Esophagus squamous epithelium (tissue), 5 donors: ENCODE results near the gene VRK3. TPM values are rescaled to one million over a fixed set of nuclear protein-coding genes. Genes with fewer than 3 reads are reported as not detected.

ENCODE experiments used
- DNase-seq: peaks from one replicate; lab custom pipeline; 2025; lab: John Stamatoyannopoulos, UW
- H3K27ac ChIP-seq, 4 donors: fragments of 200-600 bp; sonication (generic); one replicate each; pipeline ENCODE4 v1.5.1; 2016 to 2019; ENCODE audit warnings: mild to moderate bottlenecking in 1 of 4
- H3K27me3 ChIP-seq, 4 donors: fragments of 200-600 bp; sonication (generic); 1 replicate in 3 of 4; 2 replicates in 1 of 4; pipeline versions ENCODE4 v1.5.1 to v1.6.0; 2017 to 2021; ENCODE audit warnings: antibody characterized with exemption in 1 of 4
- H3K36me3 ChIP-seq, 3 donors: fragments of 200-600 bp; sonication (generic); one replicate each; pipeline ENCODE4 v1.5.1; 2016 to 2019
- H3K4me1 ChIP-seq, 3 donors: fragments of 200-600 bp; sonication (generic); one replicate each; pipeline ENCODE4 v1.5.1; 2017 to 2019
- H3K4me3 ChIP-seq, 4 donors: fragments of 200-600 bp; sonication (generic); 1 replicate in 3 of 4; 2 replicates in 1 of 4; pipeline ENCODE4 v1.5.1; 2016 to 2019; ENCODE audit warnings: mild to moderate bottlenecking in 2 of 4, moderate library complexity in 1 of 4
- H3K9me3 ChIP-seq, 3 donors: fragments of 200-600 bp; sonication (generic); one replicate each; pipeline ENCODE4 v1.5.1; 2016 to 2019
- POLR2A ChIP-seq, 4 donors: fragments of 450-650 bp; IDR thresholded peaks; one replicate each; pipeline ENCODE4 v1.6.1; 2017; ENCODE audit warnings: antibody characterized with exemption in 4 of 4, mild to moderate bottlenecking in 4 of 4, moderate library complexity in 3 of 4
- WGBS, 2 donors: methylation state at CpG; one replicate each; pipeline ENCODE4 v1.1.5; 2018; 5-methylcytosine and 5-hydroxymethylcytosine counted together
- intact Hi-C: fragments of 100-400 bp; cut with DNase I; formaldehyde crosslinking; loops from one replicate; pipeline ENCODE4 v1.15.0; 2022
- total RNA-seq, 4 donors: library from RNA; depleted of rRNA; stranded (reverse); fragments of >200 nt; gene quantifications; one replicate each; pipeline ENCODE4 v1.1.0, GENCODE V29; 2016
- TF ChIP-seq, protein P1 (sequence below), 6 experiments: fragments of 450-650 bp in 4 of 6; fragments of 200-600 bp in 2 of 6; sonication (generic) in 2 of 6; IDR thresholded peaks; one replicate each; pipeline ENCODE4 v1.5.1; 2016 to 2019; ENCODE audit warnings: antibody characterized with exemption in 6 of 6, mild to moderate bottlenecking in 4 of 6, moderate library complexity in 4 of 6
- donor health status: DM: yes; HTN: yes; CAD: no.

The VRK3 gene
- total RNA-seq, 4 donors from 2014 or later: 12.7 to 26.1 (median 20.9) TPM

- H3K4me3 ChIP-seq: no peak overlapping the region
- no peaks in the 10 kb centered on the region for H3K4me1 ChIP-seq
- TF ChIP-seq POLR2A (IDR thresholded peaks at IDR 0.05): no peak
- TF ChIP-seq, protein P1, sequence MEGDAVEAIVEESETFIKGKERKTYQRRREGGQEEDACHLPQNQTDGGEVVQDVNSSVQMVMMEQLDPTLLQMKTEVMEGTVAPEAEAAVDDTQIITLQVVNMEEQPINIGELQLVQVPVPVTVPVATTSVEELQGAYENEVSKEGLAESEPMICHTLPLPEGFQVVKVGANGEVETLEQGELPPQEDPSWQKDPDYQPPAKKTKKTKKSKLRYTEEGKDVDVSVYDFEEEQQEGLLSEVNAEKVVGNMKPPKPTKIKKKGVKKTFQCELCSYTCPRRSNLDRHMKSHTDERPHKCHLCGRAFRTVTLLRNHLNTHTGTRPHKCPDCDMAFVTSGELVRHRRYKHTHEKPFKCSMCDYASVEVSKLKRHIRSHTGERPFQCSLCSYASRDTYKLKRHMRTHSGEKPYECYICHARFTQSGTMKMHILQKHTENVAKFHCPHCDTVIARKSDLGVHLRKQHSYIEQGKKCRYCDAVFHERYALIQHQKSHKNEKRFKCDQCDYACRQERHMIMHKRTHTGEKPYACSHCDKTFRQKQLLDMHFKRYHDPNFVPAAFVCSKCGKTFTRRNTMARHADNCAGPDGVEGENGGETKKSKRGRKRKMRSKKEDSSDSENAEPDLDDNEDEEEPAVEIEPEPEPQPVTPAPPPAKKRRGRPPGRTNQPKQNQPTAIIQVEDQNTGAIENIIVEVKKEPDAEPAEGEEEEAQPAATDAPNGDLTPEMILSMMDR (IDR thresholded peaks at IDR 0.05): no peak
- WGBS, 2 donors: 75 to 82% methylated on average over 8 to 9 of the region's 11 CpGs
- H3K36me3 ChIP-seq: peaks cover 0 to 82% (median 6%) of the 10 kb centered on the region in 3 donors
- no peaks in the 10 kb centered on the region for H3K27me3 ChIP-seq
- no peak overlapping the region for H3K27ac ChIP-seq
- intact Hi-C loops: no loop called here
- H3K9me3 ChIP-seq: no peaks in the 10 kb centered on the region
- DNase-seq: no peak
Measured at GRCh38 chr19:49978324-49978723, 46.8 kb downstream of the VRK3 start.

DNA sequence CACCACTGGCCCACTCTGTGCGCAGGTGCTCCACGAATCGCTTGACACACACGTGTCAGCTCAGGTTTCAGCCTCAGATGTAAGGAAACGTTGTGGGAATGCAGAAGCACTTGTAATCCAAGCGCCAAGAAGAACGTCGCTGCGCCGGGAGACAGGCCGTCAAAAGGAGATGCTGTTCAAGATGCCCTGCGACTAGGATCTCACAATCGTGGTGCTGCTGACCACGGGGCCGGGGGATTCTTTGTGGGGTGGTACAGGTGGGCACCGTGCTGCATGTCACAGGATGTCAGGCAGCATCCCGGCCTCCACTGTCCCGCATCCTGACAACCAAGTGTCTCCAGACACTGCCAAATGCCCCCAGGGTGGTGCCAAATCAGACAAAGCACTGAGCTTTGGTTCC, 47.3 kb downstream of the VRK3 start:
- H3K36me3 ChIP-seq: peaks cover 0 to 78% (median 6%) of the 10 kb centered on the region in 3 donors
- TF ChIP-seq, protein P1 (IDR thresholded peaks at IDR 0.05): no peak
- no peak for TF ChIP-seq POLR2A (IDR thresholded peaks at IDR 0.05)
- H3K9me3 ChIP-seq: no peaks in the 10 kb centered on the region
- no peaks in the 10 kb centered on the region for H3K4me1 ChIP-seq
- no peak for DNase-seq
- intact Hi-C loops: no loop called here
- H3K27ac ChIP-seq: no peak overlapping the region
- no peak overlapping the region for H3K4me3 ChIP-seq
- WGBS, 2 donors: 85 to 92% methylated on average over 15 to 18 of the region's 18 CpGs
- H3K27me3 ChIP-seq: no peaks in the 10 kb centered on the region

- H3K36me3 ChIP-seq: peaks cover 0 to 70% (median 6%) of the 10 kb centered on the region in 3 donors
- DNase-seq: no peak
Measured at GRCh38 chr19:49977076-49977475, 48.1 kb downstream of the VRK3 start.

DNA sequence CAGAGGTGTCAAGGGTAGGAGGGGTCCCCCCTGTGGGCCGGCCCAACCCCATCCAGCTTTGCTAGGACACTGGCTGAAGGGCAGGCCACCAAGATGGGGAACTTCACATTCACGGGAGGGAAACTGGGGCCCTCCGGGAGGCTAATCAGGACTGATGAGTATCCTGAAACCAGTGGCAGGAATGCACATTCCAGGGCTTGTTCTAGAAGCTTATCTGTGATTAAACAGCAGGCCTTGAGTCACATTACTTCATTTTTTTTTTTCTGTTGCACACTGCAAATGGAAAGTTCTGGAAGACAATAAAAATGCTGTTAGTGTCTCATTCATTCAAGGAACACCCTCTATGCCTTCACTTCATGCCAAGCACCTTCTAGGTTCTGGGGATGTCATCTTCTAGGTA, 48.7 kb downstream of the VRK3 start:
- H3K4me3 ChIP-seq: no peak overlapping the region
- no peaks in the 10 kb centered on the region for H3K9me3 ChIP-seq
- intact Hi-C loops: no loop called here
- no peak overlapping the region for H3K27ac ChIP-seq
- H3K36me3 ChIP-seq: peaks cover 0 to 64% (median 6%) of the 10 kb centered on the region in 3 donors
- WGBS, 2 donors: 88% methylated on average over 3 of the region's 3 CpGs; no CpG with 5 or more reads in 1 of the 2 donors
- DNase-seq: no peak
- TF ChIP-seq POLR2A (IDR thresholded peaks at IDR 0.05): no peak
- TF ChIP-seq, protein P1 (IDR thresholded peaks at IDR 0.05): no peak
- peaks cover 0 to 5% (median 0%) of the 10 kb centered on the region in 3 donors for H3K4me1 ChIP-seq
- peaks cover 0 to 6% (median 0%) of the 10 kb centered on the region in 4 donors for H3K27me3 ChIP-seq

More at GRCh38 chr19:49977076-49977475, 48.1 kb downstream of the VRK3 start:
- H3K27ac ChIP-seq: no peak overlapping the region
- TF ChIP-seq, protein P1 (IDR thresholded peaks at IDR 0.05): no peak
- no peak for TF ChIP-seq POLR2A (IDR thresholded peaks at IDR 0.05)
- intact Hi-C loops: no loop called here
- WGBS, 2 donors: 86 to 89% methylated on average over 11 to 12 of the region's 13 CpGs
- H3K4me3 ChIP-seq: no peak overlapping the region
- no peaks in the 10 kb centered on the region for H3K9me3 ChIP-seq
- peaks cover 0 to under 1% (median 0%) of the 10 kb centered on the region in 4 donors for H3K27me3 ChIP-seq
- H3K4me1 ChIP-seq: peaks cover 0 to 1% (median 0%) of the 10 kb centered on the region in 3 donors

DNA sequence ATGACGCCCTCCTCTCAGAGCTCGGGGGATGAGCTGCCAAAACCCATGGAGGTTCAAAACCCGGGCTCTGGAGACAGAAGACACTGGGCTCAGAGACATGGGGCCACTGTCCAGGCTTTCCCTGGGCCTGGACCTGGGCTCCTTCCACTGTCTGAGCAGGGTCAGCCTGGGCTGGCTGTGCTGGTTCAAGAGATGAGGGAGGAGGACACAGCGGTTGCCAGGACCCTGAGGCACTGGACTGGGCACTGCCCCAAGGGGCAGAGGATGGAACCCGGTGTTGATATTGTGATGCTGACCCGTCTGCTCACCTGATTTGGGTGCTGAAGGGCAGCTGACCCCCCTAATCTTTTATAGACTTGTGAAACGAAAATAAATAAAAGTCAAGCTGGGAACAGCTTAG, 50.1 kb downstream of the VRK3 start:
- Histone ChIP-seq H3K27ac (no peak overlapping the region), H3K4me3 (no peak overlapping the region), H3K9me3 (no peaks in the 10 kb centered on the region), H3K4me1 (peaks cover 0 to 5% (median 0%) of the 10 kb centered on the region in 3 donors), H3K27me3 (peaks cover 0 to 9% (median 0%) of the 10 kb centered on the region in 4 donors), H3K36me3 (peaks cover 0 to 50% (median 6%) of the 10 kb centered on the region in 3 donors)
- intact Hi-C loops: no loop called here
- 67 to 69% methylated on average over 3 to 7 of the region's 7 CpGs for WGBS, 2 donors
- TF ChIP-seq, protein P1 (IDR thresholded peaks at IDR 0.05): no peak
- no peak for TF ChIP-seq POLR2A (IDR thresholded peaks at IDR 0.05)
- DNase-seq: no peak
